Mesendoderm (in vitro differentiated cells): ENCODE data around the gene KRT82.
A peak's percentile ranks its signal among the peaks of the same experiment; 100 is the strongest.

Experiments used
- DNase-seq: peaks from one replicate; pipeline ENCODE4 v3.0.0; 2013
- H2AK5ac ChIP-seq: 2 replicates; pipeline ENCODE4 v1.6.1; 2013; ENCODE audit warnings: low read length, inconsistent platforms
- H2BK120ac ChIP-seq: 2 replicates; pipeline ENCODE4 v1.6.1; 2013; ENCODE audit warnings: low read depth, mild to moderate bottlenecking, low read length, moderate library complexity, mixed read lengths
- H2BK15ac ChIP-seq: replicated peaks from 2 replicates; pipeline ENCODE4 v1.6.1; 2013; ENCODE audit warnings: low read depth, mild to moderate bottlenecking, moderate library complexity
- H2BK5ac ChIP-seq: 2 replicates; pipeline ENCODE4 v1.6.1; 2013; ENCODE audit warnings: low read length, inconsistent platforms
- H3K18ac ChIP-seq: 2 replicates; pipeline ENCODE4 v1.6.1; 2013; ENCODE audit warnings: mild to moderate bottlenecking, low read length, mixed read lengths
- H3K23ac ChIP-seq: one replicate; pipeline ENCODE4 v1.6.1; 2013; ENCODE audit warnings: low read length
- H3K27ac ChIP-seq: 2 replicates; pipeline ENCODE4 v1.5.1; 2013; ENCODE audit warnings: low read depth, mild to moderate bottlenecking, inconsistent platforms, low read length, moderate library complexity
- H3K27me3 ChIP-seq: 2 replicates; pipeline ENCODE4 v1.6.1; 2013; ENCODE audit warnings: low read length, control low read depth, mild to moderate bottlenecking, inconsistent platforms; ENCODE audit not compliant: insufficient read depth, poor library complexity
- H3K36me3 ChIP-seq: 2 replicates; pipeline ENCODE4 v1.6.1; 2013; ENCODE audit warnings: low read length, inconsistent platforms; ENCODE audit not compliant: control insufficient read depth, insufficient read depth
- H3K4ac ChIP-seq: one replicate; pipeline ENCODE4 v1.6.1; 2013; ENCODE audit warnings: low read depth, mild to moderate bottlenecking, low read length, moderate library complexity
- H3K4me1 ChIP-seq: 2 replicates; pipeline ENCODE4 v1.6.1; 2013; ENCODE audit warnings: low read depth, low read length, inconsistent platforms; ENCODE audit not compliant: control insufficient read depth
- H3K4me2 ChIP-seq: 2 replicates; pipeline ENCODE4 v1.6.1; 2013; ENCODE audit warnings: low read length
- H3K4me3 ChIP-seq: 2 replicates; pipeline ENCODE4 v1.5.1; 2013; ENCODE audit warnings: mild to moderate bottlenecking, low read length
- H3K56ac ChIP-seq: one replicate; pipeline ENCODE4 v1.6.1; 2013; ENCODE audit warnings: low read length
- H3K79me1 ChIP-seq: 2 replicates; pipeline ENCODE4 v1.6.1; 2013; ENCODE audit warnings: low read length, inconsistent platforms
- H3K79me2 ChIP-seq: 2 replicates; pipeline ENCODE4 v1.6.1; 2013; ENCODE audit warnings: mild to moderate bottlenecking, low read length; ENCODE audit not compliant: control insufficient read depth, insufficient read depth
- H3K9ac ChIP-seq: 2 replicates; pipeline ENCODE4 v1.6.1; 2013; ENCODE audit warnings: low read length, inconsistent platforms
- H4K5ac ChIP-seq: one replicate; pipeline ENCODE4 v1.6.1; 2013; ENCODE audit warnings: low read length
- H4K8ac ChIP-seq: one replicate; pipeline ENCODE4 v1.6.1; 2013; ENCODE audit warnings: low read depth, mild to moderate bottlenecking, control low read depth, low read length, moderate library complexity
- WGBS: extraction: QIAGEN DNeasy Blood & Tissue Kit; methylation state at CpG from one replicate; pipeline ENCODE4 v1.1.7; 2013; ENCODE audit warnings: low lambda C conversion rate, missing lambda C conversion rate; ENCODE audit not compliant: insufficient coverage; ENCODE audit errors: extremely low coverage; 5-methylcytosine and 5-hydroxymethylcytosine counted together

KRT82 gene

DNA sequence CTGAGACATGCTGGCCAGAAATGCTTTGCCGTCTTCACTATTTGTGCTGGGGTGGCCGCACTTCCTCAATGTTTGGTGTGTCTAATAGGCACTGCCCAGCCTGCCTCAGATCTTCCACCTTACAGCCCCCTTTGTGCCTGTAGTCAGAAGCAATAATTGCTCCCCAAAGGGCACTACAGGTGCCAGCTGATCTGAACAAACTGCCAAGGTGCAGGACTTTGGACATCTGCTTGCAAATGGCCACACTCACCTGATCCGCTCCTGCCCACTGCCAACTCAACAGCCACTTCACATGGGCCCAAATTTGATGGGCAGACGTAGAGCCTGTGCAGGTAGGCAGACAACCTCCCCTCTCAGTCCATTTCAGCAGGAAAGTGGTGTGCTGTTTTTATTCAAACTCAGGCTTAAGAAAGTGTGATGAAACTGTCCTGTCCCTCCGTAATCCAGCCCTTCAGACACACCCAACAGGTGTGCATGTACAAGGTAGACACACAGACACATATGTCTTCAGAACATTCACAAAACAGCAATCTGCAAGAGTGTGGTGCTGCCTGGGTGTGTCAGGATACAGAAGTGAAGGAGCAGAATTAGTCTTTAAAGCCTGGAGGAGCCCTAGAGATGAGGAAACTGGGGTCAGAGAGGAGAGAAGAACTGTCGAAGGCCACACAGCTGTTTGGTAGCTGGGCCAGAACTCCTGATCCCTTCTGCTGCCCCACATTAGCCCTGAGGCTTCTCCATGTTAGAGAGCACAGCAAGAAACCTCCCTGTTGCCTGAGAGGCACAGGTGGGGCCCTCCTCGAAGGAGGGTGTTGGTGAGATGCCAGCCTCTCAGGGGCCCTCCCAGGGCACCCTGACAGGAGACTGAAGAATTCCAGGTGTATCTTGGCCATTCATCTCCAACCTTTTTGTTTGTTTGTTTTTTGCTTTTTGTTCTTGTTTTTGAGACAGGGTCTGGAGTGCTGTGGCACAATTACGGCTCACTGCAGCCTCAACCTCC is 32.5 kb upstream of the KRT82 start:
- Histone ChIP-seq H3K27ac (no peak overlapping the region), H3K9ac (no peak overlapping the region), H3K18ac (no peak overlapping the region), H3K79me2 (no peaks in the 10 kb centered on the region), H3K23ac (peak overlapping the region; percentile 24), H3K36me3 (no peaks in the 10 kb centered on the region), H2BK15ac (no peak overlapping the region), H3K4me3 (no peak overlapping the region), H3K27me3 (no peaks in the 10 kb centered on the region), H3K79me1 (no peaks in the 10 kb centered on the region), H3K4ac (no peak overlapping the region), H2BK120ac (no peak overlapping the region), H3K4me1 (peaks cover 4% of the 10 kb centered on the region), H4K5ac (no peak overlapping the region), H4K8ac (no peak overlapping the region), H2AK5ac (no peak overlapping the region), H3K56ac (no peak overlapping the region), H2BK5ac (no peak overlapping the region), H3K4me2 (no peak overlapping the region)
- DNase-seq: no peak
- WGBS: no CpG with 5 or more reads among the region's 8 CpGs

DNA sequence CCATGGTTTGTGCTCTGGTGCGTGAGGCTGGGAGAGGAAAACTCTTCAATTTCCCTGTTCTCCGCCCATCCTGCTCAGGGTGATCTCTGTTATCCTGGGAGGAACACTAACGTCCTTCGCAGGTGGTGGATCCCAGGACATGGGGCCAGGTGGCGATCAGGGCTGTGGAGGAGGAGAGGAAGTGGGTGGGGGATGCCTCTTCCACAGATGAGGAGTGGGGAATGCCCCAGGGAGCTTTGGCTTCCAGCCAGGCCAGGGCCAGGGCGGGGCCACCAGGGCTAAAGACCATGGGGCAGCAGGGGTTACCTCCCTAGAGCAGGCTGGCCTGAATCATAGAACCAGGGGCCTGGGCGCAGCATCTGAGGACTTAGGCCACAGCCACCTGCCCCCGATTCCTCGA is 31.4 kb upstream of the KRT82 start:
- Histone ChIP-seq H4K8ac (no peak overlapping the region), H3K27me3 (no peaks in the 10 kb centered on the region), H2BK15ac (no peak overlapping the region), H3K23ac (no peak overlapping the region), H3K4ac (no peak overlapping the region), H3K4me2 (no peak overlapping the region), H3K56ac (no peak overlapping the region), H3K4me1 (peaks cover 2% of the 10 kb centered on the region), H3K18ac (no peak overlapping the region), H2BK5ac (no peak overlapping the region), H2AK5ac (no peak overlapping the region), H2BK120ac (no peak overlapping the region), H3K79me1 (no peaks in the 10 kb centered on the region), H4K5ac (no peak overlapping the region), H3K9ac (no peak overlapping the region), H3K36me3 (no peaks in the 10 kb centered on the region), H3K4me3 (no peak overlapping the region), H3K27ac (no peak overlapping the region), H3K79me2 (no peaks in the 10 kb centered on the region)
- DNase-seq: no peak
- no CpG with 5 or more reads among the region's 9 CpGs for WGBS

DNA sequence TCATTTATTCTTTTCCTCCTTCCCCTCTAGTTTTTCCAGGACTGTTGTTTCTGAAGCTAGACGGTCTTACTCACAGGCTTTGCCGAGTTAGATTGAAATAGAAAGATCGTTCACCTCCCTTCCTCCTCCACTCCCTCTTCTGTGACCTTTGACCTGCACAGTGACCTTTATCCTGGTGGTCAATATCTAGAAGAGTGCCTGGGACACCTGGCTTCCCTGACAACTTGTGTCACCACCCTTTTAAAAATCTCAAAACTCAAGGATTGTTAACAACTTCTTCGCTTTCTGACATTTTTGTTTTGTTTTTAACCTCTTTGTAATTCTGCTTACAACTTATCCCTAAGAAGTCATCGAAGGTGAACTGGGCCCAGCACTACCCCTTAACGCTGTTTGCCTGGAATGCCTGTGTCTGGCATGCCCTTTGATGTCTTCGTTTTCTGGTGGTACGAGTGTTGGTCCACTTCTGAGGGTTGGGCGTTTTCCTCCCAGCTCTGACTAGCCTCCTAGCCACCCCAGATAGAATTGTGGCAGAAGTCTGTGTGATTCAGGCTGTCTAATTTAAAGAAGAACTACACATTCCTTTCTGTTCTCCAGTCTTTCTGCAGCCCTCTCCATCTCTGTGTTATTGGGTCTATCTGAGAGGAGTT is 30.8 kb upstream of the KRT82 start:
- Histone ChIP-seq H3K79me2 (no peaks in the 10 kb centered on the region), H2BK5ac (no peak overlapping the region), H2BK15ac (no peak overlapping the region), H3K4me3 (no peak overlapping the region), H4K8ac (no peak overlapping the region), H3K36me3 (no peaks in the 10 kb centered on the region), H2AK5ac (no peak overlapping the region), H3K27me3 (no peaks in the 10 kb centered on the region), H3K27ac (no peak overlapping the region), H3K23ac (no peak overlapping the region), H3K9ac (no peak overlapping the region), H3K4me1 (no peaks in the 10 kb centered on the region), H3K4ac (no peak overlapping the region), H2BK120ac (no peak overlapping the region), H3K18ac (no peak overlapping the region), H3K56ac (no peak overlapping the region), H3K79me1 (no peaks in the 10 kb centered on the region), H4K5ac (no peak overlapping the region), H3K4me2 (no peak overlapping the region)
- WGBS: no CpG with 5 or more reads among the region's 9 CpGs
- DNase-seq: no peak

DNA sequence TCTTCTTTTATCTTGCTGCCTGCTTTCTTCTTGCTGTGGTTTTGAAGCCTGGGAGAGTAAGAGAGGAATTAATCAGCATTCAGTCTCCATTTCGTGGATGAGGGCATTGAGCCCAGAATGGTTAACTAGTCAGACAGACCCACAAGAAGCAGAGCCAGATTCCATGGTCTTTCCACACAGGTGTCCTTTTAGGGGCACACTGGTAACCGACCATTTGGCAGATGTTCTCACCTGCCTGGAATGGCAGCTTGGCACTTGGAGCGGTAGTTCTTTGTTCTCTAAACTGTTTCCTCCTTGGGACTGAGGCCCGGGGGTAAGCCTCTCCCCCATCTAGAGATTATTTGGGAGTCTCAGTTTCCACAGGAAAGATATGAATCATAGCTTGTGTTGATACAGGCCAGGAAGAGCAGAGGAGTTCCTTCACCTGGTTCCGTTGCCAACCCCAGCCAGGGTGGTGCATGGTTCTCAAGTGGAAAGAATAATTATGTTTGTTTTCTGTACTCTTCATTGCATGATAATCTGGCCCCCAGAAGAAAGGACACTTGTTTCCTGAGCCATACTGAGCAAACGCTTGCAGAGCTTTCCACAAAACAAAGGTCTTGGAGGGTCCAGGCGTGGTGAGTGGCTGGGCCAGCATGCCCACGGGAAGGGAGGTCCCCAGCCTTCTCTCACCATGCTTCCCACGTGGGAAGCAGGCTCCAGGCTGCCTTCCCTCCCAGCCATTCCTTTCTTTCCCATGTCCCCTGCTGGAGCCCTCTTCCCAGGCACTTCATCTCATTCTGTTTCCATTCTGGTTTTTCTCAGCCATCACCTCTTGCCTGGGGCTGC is 30.1 kb upstream of the KRT82 start:
- no peak overlapping the region for H2BK15ac ChIP-seq
- H4K5ac ChIP-seq: no peak overlapping the region
- no peak overlapping the region for H3K4ac ChIP-seq
- H3K79me2 ChIP-seq: no peaks in the 10 kb centered on the region
- H3K18ac ChIP-seq: no peak overlapping the region
- H3K4me2 ChIP-seq: no peak overlapping the region
- H3K27ac ChIP-seq: no peak overlapping the region
- no peaks in the 10 kb centered on the region for H3K4me1 ChIP-seq
- H3K36me3 ChIP-seq: no peaks in the 10 kb centered on the region
- H2BK120ac ChIP-seq: no peak overlapping the region
- H4K8ac ChIP-seq: no peak overlapping the region
- no peak overlapping the region for H3K4me3 ChIP-seq
- no peak overlapping the region for H2AK5ac ChIP-seq
- H3K27me3 ChIP-seq: no peaks in the 10 kb centered on the region
- H3K9ac ChIP-seq: no peak overlapping the region
- H3K23ac ChIP-seq: peak overlapping the region; percentile 24
- H2BK5ac ChIP-seq: no peak overlapping the region
- no CpG with 5 or more reads among the region's 9 CpGs for WGBS
- DNase-seq: no peak
- H3K79me1 ChIP-seq: no peaks in the 10 kb centered on the region
- no peak overlapping the region for H3K56ac ChIP-seq

DNA sequence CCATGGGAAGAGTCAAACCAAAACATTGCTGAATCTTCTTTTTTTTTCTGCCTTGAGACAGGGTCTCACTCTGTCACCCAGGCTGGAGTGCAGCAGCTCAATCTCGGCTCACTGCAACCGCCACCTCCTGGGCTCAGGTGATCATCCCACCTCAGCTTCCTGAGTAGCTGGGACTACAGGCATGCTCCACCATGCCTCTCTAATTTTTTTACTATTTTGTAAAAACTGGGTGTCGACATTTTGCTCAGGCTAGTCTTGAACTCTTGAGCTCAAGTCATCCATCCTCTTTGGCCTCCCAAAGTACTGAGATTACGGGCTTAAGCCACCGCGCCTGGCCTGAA is 29.5 kb upstream of the KRT82 start:
- Histone ChIP-seq H2BK120ac (no peak overlapping the region), H3K27me3 (no peaks in the 10 kb centered on the region), H3K4me2 (no peak overlapping the region), H3K18ac (no peak overlapping the region), H2BK5ac (no peak overlapping the region), H4K5ac (no peak overlapping the region), H3K36me3 (no peaks in the 10 kb centered on the region), H3K4ac (no peak overlapping the region), H3K56ac (no peak overlapping the region), H3K27ac (no peak overlapping the region), H2BK15ac (no peak overlapping the region), H3K4me3 (no peak overlapping the region), H3K4me1 (no peaks in the 10 kb centered on the region), H4K8ac (no peak overlapping the region), H3K9ac (no peak overlapping the region), H3K23ac (no peak overlapping the region), H3K79me2 (no peaks in the 10 kb centered on the region), H2AK5ac (no peak overlapping the region), H3K79me1 (no peaks in the 10 kb centered on the region)
- WGBS: no CpG with 5 or more reads among the region's 6 CpGs
- DNase-seq: no peak
